Measurements from ENCODE around the gene ZBTB7B. TPM values are rescaled to one million over a fixed set of nuclear protein-coding genes. Genes with fewer than 3 reads are reported as not detected.

ZBTB7B gene
- total RNA-seq, 2 experiments from 2014 or later, result 16.3 to 23.2 TPM

DNA sequence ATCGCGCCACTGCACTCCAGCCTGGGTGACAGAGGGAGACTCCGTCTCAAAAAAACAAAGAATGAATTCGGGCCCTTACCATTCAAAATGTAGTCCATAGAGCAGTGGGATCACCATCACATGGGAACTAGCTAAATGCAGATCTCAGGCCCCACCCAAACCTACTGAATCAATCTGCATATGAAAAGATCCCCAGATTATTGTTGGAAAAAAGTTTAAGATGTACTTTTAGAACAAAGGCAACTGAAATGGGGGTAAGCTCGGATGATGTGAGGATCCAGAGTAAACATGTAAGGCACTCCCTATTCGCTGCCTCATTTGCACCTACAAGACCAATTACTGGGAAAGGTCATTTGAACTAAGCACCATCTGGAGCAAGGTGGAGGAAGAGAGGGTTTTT lies 20.3 kb upstream of the ZBTB7B start:
- Histone ChIP-seq H4K20me1 (ENCODE audit: insufficient read depth, low read length) (peaks cover 5% of the 10 kb centered on the region; the same call in 1 of the 2 replicates), H3K4me2 (ENCODE audit: low read length) (peak overlapping the region; percentile 78), H3K79me2 (ENCODE audit: insufficient read depth, low read depth, low read length) (peaks cover 56% of the 10 kb centered on the region), H3K4me1 (ENCODE audit: insufficient read depth, low read length, poor library complexity, severe bottlenecking) (peaks cover 28% of the 10 kb centered on the region), H3K27ac (ENCODE audit: low read depth, low read length, poor library complexity, severe bottlenecking) (peak overlapping the region; percentile 80), H3K9me3 (ENCODE audit: low read length) (no peaks in the 10 kb centered on the region), H3K36me3 (ENCODE audit: insufficient read depth, low read length) (peaks cover 62% of the 10 kb centered on the region), H2AFZ (ENCODE audit: low read length) (peak overlapping the region; percentile 70; the same call in 1 of the 2 replicates), H3K9me2 (ENCODE audit: insufficient read depth, low read length) (no peaks in the 10 kb centered on the region), H3K4me3 (ENCODE audit: low read depth, low read length, poor library complexity, severe bottlenecking) (peak overlapping the region; percentile 77)
- TF ChIP-seq, protein P1, sequence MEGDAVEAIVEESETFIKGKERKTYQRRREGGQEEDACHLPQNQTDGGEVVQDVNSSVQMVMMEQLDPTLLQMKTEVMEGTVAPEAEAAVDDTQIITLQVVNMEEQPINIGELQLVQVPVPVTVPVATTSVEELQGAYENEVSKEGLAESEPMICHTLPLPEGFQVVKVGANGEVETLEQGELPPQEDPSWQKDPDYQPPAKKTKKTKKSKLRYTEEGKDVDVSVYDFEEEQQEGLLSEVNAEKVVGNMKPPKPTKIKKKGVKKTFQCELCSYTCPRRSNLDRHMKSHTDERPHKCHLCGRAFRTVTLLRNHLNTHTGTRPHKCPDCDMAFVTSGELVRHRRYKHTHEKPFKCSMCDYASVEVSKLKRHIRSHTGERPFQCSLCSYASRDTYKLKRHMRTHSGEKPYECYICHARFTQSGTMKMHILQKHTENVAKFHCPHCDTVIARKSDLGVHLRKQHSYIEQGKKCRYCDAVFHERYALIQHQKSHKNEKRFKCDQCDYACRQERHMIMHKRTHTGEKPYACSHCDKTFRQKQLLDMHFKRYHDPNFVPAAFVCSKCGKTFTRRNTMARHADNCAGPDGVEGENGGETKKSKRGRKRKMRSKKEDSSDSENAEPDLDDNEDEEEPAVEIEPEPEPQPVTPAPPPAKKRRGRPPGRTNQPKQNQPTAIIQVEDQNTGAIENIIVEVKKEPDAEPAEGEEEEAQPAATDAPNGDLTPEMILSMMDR (conservative IDR thresholded peaks at IDR 0.05; ENCODE audit: low read length), result no peak
- TF ChIP-seq EZH2phosphoT487 (IDR thresholded peaks at IDR 0.05; ENCODE audit: borderline replicate concordance, low read depth, low read length), result no peak
- intact Hi-C loops (cut with micrococcal nuclease; ENCODE audit: unreplicated experiment), result loop anchor here (5.0 kb wide), 1 partner anchor 80 kb away; the partner anchor contains the start of gene EFNA4
- BruUV-seq (replicated peaks), result TSS peak; percentile 100
- no peak for DNase-seq (ENCODE audit: low spot score)
- POLR2A ChIA-PET, result interaction anchor here (0.6 to 3.2 kb wide), 5 partner anchors 12 to 424 kb away, joined by 4 to 16 read pairs (median 6); partner anchors contain the start of genes PBXIP1, SHC1 and UBE2Q1
- CTCF ChIA-PET (ENCODE audit: unreplicated experiment), result no interaction called here

DNA sequence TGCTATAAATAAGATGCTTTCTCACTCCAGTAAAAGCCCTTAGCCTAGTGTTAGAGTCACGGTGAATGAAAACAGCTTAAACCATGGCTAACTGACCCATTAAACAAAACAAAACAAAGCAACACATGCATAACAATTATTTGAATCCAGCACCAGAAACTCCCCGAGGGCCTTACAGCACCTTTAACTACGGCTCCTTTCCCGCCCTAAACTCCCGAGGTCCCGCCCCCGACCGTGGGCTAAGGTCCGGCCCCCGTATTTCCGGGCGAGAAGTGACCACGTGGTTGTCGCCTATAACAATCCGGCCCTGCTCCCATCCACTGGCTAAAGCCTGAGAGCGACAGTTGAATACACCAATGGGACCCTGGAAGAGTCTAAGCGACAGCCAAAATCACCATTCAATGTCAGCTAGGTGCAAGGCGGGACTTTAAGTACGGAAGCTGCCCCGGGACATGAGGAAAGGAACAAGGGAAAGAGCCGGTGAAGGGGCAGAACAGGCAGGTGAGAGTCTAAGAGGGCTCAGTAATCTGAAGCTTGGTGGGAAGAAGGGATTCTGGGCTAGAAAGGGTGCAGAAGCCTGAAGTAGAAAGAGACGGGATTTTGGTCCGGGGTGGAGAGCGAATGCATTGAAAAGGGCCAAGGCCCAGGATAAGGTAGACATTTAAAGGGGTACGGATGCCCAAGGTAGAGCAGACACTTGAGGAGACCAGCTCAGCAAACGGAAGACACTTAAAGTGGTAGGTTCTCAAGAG lies 19.5 kb upstream of the ZBTB7B start, which contains the start of gene FLAD1:
TSS of gene FLAD1 (plus strand) at position 448 of the 752 bp plus-strand sequence. CDS start 351 bp downstream, outside the sequence.
- Histone ChIP-seq H3K9me2 (ENCODE audit: insufficient read depth, low read length) (no peaks in the 10 kb centered on the region), H3K4me3 (ENCODE audit: low read depth, low read length, poor library complexity, severe bottlenecking) (peak within 1 kb of the TSS; percentile 77), H3K9me3 (ENCODE audit: low read length) (no peaks in the 10 kb centered on the region), H3K27ac (ENCODE audit: low read depth, low read length, poor library complexity, severe bottlenecking) (peak within 1 kb of the TSS; percentile 80), H3K79me2 (ENCODE audit: insufficient read depth, low read depth, low read length) (peaks cover 55% of the 10 kb centered on the region), H3K4me1 (ENCODE audit: insufficient read depth, low read length, poor library complexity, severe bottlenecking) (peaks cover 21% of the 10 kb centered on the region), H3K36me3 (ENCODE audit: insufficient read depth, low read length) (peaks cover 62% of the 10 kb centered on the region), H3K4me2 (ENCODE audit: low read length) (peak within 1 kb of the TSS; percentile 90), H4K20me1 (ENCODE audit: insufficient read depth, low read length) (no peaks in the 10 kb centered on the region), H2AFZ (ENCODE audit: low read length) (peak within 1 kb of the TSS; percentile 70)
- DNase-seq (ENCODE audit: low spot score), result peak; percentile 100
- ChIA-PET CTCF (ENCODE audit: unreplicated experiment) (interaction anchor here (1.0 to 1.3 kb wide), 3 partner anchors 27 to 79 kb away, joined by 3 to 4 read pairs (median 3); partner anchors contain the start of gene PBXIP1), POLR2A (interaction anchor here (0.6 to 3.2 kb wide), 13 partner anchors 11 to 139 kb away, joined by 3 to 16 read pairs (median 4); partner anchors contain the start of genes PBXIP1, PYGO2 and SHC1)
- no TSS peak for BruUV-seq (replicated peaks)
- TF ChIP-seq EZH2phosphoT487 (IDR thresholded peaks at IDR 0.05; ENCODE audit: borderline replicate concordance, low read depth, low read length), result no peak
- TF ChIP-seq, protein P1 (conservative IDR thresholded peaks at IDR 0.05; ENCODE audit: low read length), result no peak
- intact Hi-C loops (cut with micrococcal nuclease; ENCODE audit: unreplicated experiment), result loop anchor here (1.0 to 5.0 kb wide), 4 partner anchors 8 to 79 kb away; partner anchors contain the start of gene EFNA4

Data from OCI-LY7 (cell line).